Breast epithelium (tissue), 4 donors: ENCODE measurements around the gene ME3. TPM values are rescaled to one million over a fixed set of nuclear protein-coding genes. Genes with fewer than 3 reads are reported as not detected.
A peak's percentile ranks its signal among the peaks of the same experiment; 100 is the strongest.

Experiments
- DNase-seq, 2 donors: peaks; one replicate each; pipeline ENCODE4 v3.0.0-alpha.2; 2019; ENCODE audit warnings: low spot score in 2 of 2
- H3K27ac ChIP-seq, 2 donors: fragments of 200-600 bp; sonication (generic) in 1 of 2; one replicate each; pipeline ENCODE4 v1.5.1; 2016 to 2019; ENCODE audit warnings: mild to moderate bottlenecking in 1 of 2
- H3K27me3 ChIP-seq, 2 donors: fragments of 200-600 bp; sonication (generic) in 1 of 2; one replicate each; pipeline versions ENCODE4 v1.5.1 to v1.6.0; 2017 to 2019; ENCODE audit warnings: control low read depth in 1 of 2, mild to moderate bottlenecking in 1 of 2
- H3K36me3 ChIP-seq: fragments of 200-600 bp; one replicate; pipeline ENCODE4 v1.5.1; 2019
- H3K4me1 ChIP-seq, 2 donors: fragments of 200-600 bp; sonication (generic); one replicate each; pipeline ENCODE4 v1.5.1; 2016 to 2019; ENCODE audit warnings: control low read depth in 1 of 2
- H3K4me3 ChIP-seq, 3 donors: fragments of 200-600 bp; sonication (generic); 1 replicate in 2 of 3; 2 replicates in 1 of 3; pipeline ENCODE4 v1.5.1; 2016 to 2019; ENCODE audit warnings: mild to moderate bottlenecking in 3 of 3, moderate library complexity in 2 of 3
- H3K9me3 ChIP-seq, 2 donors: fragments of 200-600 bp; sonication (generic) in 1 of 2; one replicate each; pipeline ENCODE4 v1.5.1; 2016 to 2019; ENCODE audit warnings: control low read depth in 1 of 2
- POLR2A ChIP-seq: fragments of 450-650 bp; IDR thresholded peaks from one replicate; pipeline ENCODE4 v1.6.1; 2016; ENCODE audit warnings: antibody characterized with exemption, mild to moderate bottlenecking, moderate library complexity
- POLR2AphosphoS5 ChIP-seq, 3 donors: sonication (generic); formaldehyde crosslinking; IDR thresholded peaks; one replicate each; pipeline ENCODE4 v1.6.1; 2017; ENCODE audit warnings: antibody characterized with exemption in 3 of 3
- intact Hi-C: fragments of 100-400 bp; cut with DNase I; formaldehyde crosslinking; loops from one replicate; pipeline ENCODE4 v1.15.1; 2023; ENCODE audit warnings: low total_unique reads
- total RNA-seq, 3 donors: library from RNA; depleted of rRNA; stranded (reverse); fragments of >200 nt; gene quantifications; one replicate each; pipeline ENCODE4 v1.1.0, GENCODE V29; 2016
- TF ChIP-seq, protein P1 (sequence below), 3 donors: fragments of 450-650 bp; IDR thresholded peaks; one replicate each; pipeline ENCODE4 v1.5.1; 2016 to 2017; ENCODE audit warnings: antibody characterized with exemption in 3 of 3, mild to moderate bottlenecking in 3 of 3, moderate library complexity in 3 of 3

ME3 gene
- total RNA-seq, 3 donors from 2014 or later: 53.0 to 68.5 (median 56.3) TPM

DNA sequence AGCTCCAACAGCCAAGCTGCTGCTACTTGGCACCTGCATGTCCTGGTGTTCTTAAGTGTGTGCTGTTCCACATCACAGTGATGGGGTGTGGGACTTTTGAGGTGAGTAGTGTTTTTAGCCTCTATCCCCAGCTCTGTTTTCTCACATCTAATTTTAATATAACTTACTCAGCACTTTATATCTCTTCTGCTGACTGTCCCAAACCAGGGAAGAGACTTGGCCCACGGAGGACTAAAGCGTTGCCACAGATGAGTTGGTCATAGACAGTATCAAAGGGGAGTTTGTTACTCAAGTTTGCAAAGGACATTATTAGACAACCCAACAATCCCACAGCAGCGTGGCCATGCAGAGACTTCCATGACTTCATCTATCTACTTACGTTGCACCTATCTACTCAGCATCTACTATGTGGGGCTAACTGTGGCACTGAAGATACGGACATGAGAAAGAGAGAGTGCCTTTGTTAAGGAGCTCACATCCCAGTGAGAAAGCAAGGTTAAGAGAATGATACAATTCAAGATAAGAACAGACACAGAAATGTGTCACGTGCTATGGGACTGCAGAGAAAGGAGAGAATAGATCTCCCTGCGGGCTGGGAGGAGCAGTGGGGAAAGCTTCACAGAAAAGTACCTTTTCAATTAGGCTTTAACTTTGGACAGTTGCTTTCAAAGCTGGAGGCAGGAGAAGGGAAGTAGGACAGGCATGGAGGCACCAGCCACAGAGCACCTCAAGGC is 82.4 kb downstream of the ME3 start:
- Histone ChIP-seq H3K9me3 (no peaks in the 10 kb centered on the region), H3K4me1 (no peaks in the 10 kb centered on the region), H3K4me3 (no peak overlapping the region), H3K36me3 (no peaks in the 10 kb centered on the region), H3K27ac (no peak overlapping the region), H3K27me3 (no peaks in the 10 kb centered on the region)
- intact Hi-C loops: no loop called here
- no peak for DNase-seq
- TF ChIP-seq POLR2AphosphoS5 (IDR thresholded peaks at IDR 0.05) (no peak), POLR2A (no peak)
- TF ChIP-seq, protein P1, sequence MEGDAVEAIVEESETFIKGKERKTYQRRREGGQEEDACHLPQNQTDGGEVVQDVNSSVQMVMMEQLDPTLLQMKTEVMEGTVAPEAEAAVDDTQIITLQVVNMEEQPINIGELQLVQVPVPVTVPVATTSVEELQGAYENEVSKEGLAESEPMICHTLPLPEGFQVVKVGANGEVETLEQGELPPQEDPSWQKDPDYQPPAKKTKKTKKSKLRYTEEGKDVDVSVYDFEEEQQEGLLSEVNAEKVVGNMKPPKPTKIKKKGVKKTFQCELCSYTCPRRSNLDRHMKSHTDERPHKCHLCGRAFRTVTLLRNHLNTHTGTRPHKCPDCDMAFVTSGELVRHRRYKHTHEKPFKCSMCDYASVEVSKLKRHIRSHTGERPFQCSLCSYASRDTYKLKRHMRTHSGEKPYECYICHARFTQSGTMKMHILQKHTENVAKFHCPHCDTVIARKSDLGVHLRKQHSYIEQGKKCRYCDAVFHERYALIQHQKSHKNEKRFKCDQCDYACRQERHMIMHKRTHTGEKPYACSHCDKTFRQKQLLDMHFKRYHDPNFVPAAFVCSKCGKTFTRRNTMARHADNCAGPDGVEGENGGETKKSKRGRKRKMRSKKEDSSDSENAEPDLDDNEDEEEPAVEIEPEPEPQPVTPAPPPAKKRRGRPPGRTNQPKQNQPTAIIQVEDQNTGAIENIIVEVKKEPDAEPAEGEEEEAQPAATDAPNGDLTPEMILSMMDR (IDR thresholded peaks at IDR 0.05): no peak

DNA sequence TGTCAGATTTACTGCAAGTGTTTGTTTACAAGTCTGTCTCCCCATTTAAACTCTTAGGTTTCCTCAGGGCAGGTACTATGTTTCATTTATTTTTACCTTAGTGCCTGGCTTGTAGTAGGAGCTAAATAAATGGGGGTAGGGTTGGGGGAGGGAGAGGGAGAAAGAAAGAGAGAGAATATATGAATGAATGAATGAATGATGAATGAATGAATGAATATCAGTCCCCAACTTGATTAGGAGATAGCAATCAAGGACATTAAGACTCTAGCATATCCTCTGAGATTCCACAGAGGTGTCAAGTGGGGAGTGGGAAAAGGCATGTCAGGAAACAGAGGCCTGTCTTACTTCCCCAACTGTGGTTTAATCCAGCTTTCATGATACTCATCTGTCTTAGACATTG is 83.2 kb downstream of the ME3 start:
- H3K4me1 ChIP-seq: no peaks in the 10 kb centered on the region
- no peak for DNase-seq
- H3K27ac ChIP-seq: peak overlapping the region in 1 of 2 donors; percentile 40
- no peaks in the 10 kb centered on the region for H3K36me3 ChIP-seq
- TF ChIP-seq, protein P1 (IDR thresholded peaks at IDR 0.05): no peak
- no peak for TF ChIP-seq POLR2A
- TF ChIP-seq POLR2AphosphoS5 (IDR thresholded peaks at IDR 0.05): no peak
- H3K9me3 ChIP-seq: no peaks in the 10 kb centered on the region
- intact Hi-C loops: no loop called here
- no peaks in the 10 kb centered on the region for H3K27me3 ChIP-seq
- no peak overlapping the region for H3K4me3 ChIP-seq

DNA sequence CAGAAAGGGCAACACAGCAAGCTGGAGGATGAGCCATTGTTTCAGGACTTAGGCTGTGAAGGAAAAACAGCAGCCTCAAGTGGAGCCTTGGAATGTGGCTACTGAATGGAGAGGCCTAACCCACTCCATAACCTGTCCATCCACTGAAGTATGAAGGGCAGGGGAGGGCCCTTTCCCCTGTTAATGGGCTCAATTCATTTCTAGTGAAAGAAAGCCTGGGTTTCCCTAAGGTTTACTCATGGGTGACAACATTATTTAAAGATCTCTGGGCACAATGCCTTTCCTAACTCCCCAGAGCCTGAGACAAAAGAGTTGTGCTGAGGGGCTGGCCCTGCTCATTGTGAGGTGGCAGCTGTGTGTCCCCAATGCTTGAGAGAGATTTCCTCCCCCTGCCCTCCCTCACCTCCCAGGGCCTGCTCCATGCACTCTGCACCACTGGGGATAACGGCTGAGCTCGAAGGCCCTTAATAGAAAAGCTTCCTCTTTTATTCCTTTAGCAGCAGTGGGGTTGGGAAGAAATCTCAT is 83.8 kb downstream of the ME3 start:
- intact Hi-C loops: no loop called here
- H3K4me1 ChIP-seq: no peaks in the 10 kb centered on the region

DNA sequence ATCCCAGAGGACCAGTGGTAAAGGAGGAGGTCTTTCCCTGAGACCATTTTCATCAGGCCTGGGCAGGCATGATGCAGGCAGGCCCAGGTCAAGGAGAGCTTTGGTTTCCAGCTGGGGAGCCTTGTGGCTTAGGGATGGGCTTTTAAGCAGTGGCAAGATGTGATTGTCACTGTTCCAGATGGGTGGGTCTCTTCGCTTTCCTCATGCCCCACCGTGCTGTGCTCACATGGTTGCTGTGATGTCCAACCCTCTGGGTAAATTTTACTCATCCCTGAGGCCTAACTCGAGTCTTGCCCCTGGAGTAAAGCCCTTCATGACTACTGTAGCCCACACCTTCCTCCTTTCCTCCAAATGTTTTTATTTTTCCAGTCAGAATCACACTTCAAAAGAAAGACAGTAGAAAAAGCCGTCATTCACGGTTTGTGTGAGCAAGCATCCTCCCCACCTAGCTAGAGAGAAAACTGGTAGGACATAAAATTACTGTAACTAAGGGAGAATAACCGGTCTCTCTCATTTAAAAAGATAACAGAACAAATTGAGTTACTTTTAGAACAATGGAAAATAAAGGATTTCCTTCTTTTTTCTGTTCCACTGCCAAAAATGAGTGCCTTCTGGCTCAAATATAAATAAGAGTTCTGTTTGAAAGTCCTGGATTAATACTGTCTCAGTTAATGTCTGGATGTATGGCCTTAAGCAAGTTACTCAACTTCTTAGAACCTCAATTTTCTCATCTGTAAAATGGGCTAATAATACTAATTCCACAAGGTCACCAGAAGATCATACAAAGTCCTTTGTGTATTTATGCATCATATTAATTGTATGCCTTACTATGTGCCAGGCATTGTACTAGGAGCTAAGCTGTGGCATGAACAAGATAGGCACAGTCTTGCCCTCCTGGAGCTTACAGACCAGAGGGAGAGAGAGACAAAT is 84.9 kb downstream of the ME3 start:
- intact Hi-C loops: no loop called here
- H3K27ac ChIP-seq: peak overlapping the region in 1 of 2 donors; percentile 51

More for the DNA sequence above, 83.8 kb downstream of the ME3 start:
- Histone ChIP-seq H3K27me3 (no peaks in the 10 kb centered on the region), H3K9me3 (no peaks in the 10 kb centered on the region), H3K36me3 (no peaks in the 10 kb centered on the region), H3K27ac (peak overlapping the region in 1 of 2 donors; percentile 40), H3K4me3 (no peak overlapping the region)
- TF ChIP-seq POLR2A: no peak
- TF ChIP-seq, protein P1 (IDR thresholded peaks at IDR 0.05): no peak
- TF ChIP-seq POLR2AphosphoS5 (IDR thresholded peaks at IDR 0.05): no peak
- no peak for DNase-seq

More for the DNA sequence above, 84.9 kb downstream of the ME3 start:
- Histone ChIP-seq H3K4me3 (no peak overlapping the region), H3K36me3 (no peaks in the 10 kb centered on the region), H3K4me1 (no peaks in the 10 kb centered on the region), H3K27me3 (no peaks in the 10 kb centered on the region), H3K9me3 (no peaks in the 10 kb centered on the region)
- TF ChIP-seq, protein P1 (IDR thresholded peaks at IDR 0.05): no peak
- TF ChIP-seq POLR2A: no peak
- no peak for TF ChIP-seq POLR2AphosphoS5 (IDR thresholded peaks at IDR 0.05)
- DNase-seq: no peak
